GM19467 (cell line): Measurements from ENCODE around the gene DDX6.
"Not testable (repeated sequence)": the region's sequence is repeated elsewhere in the genome, so short reads cannot be mapped to it uniquely, and the experiment has no call there.

ENCODE experiments used
- ATAC-seq: cut with Tn5 transposase; IDR thresholded peaks from one replicate; pipeline ENCODE4 v1.9.1; 2021; ENCODE audit warnings: mild to moderate bottlenecking, moderate library complexity; ENCODE audit not compliant: unreplicated experiment

DDX6 gene

GRCh38 chr11:118791961-118792569 lies 1.1 kb upstream of the DDX6 start:
- no peak for ATAC-seq

GRCh38 chr11:118790357-118791110 lies 430 bp downstream of the DDX6 start:
- ATAC-seq = no peak

- no peak for ATAC-seq
Observed at GRCh38 chr11:118789501-118790356, 1.2 kb downstream of the DDX6 start.

GRCh38 chr11:118786657-118787056 lies 4.3 kb downstream of the DDX6 start:
- ATAC-seq = no peak

DNA sequence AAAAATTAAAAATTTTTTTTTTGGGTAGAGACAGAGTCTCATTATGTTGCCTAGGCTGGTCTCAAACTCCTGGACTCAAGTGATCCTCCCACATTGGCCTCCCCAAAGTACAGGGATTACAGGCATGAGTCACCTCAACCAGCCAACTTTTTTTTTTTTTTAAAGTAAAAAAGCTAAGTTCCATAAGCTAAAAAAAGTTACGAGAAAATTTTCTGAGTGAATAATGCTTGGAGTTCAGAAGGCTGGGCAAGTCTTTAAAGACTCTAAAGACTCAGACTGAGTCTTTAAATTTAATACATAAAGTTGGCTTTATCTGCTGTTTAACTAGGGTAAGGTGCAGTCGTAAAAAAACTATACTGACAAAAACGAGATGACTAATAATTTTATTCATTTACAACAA lies 5.6 kb downstream of the DDX6 start:
- no peak for ATAC-seq

- no peak for ATAC-seq
Observed at GRCh38 chr11:118783724-118784495, 7.1 kb downstream of the DDX6 start.

DNA sequence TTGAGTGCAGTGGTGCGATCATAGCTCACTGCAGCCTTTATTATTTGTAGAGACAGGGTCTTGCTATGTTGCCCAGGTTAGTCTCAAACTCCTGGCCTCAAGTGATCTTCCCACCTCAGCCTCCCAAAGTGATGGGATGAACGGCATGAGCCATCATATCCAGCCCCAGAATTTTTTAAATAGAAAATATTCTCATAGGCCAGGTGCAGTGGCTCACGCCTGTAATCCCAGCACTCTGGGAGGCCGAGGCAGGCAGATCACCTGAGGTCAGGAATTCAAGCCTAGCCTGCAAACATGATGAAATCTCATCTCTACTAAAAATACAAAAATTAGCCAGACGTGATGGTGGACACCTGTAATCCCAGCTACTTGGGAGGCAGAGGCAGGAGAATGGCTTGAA lies 7.6 kb downstream of the DDX6 start:
- not testable (repeated sequence) for ATAC-seq

GRCh38 chr11:118778898-118779297 lies 12.1 kb downstream of the DDX6 start:
- ATAC-seq = no peak

GRCh38 chr11:118774032-118774431 lies 16.9 kb downstream of the DDX6 start:
- ATAC-seq = no peak

GRCh38 chr11:118771547-118772288 lies 19.2 kb downstream of the DDX6 start:
- ATAC-seq = no peak

DNA sequence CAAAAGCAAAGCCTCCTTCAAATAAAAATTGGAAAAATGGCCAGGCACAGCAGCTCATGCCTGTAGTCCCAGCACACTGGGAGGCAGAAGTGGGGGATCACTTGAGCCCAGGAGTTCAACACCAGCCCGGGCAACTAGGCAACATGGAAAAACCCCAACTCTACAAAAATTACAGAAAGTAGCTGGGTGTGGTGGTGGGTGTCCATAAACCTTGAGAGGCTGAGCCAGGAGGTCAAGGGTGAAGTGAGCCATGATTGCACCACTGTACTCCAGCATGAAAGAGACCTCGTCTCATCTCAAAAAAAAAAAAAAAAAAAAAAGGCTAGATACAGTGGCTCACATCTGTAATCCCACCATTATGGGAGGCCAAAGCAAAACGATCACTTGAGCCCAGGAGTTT lies 22.3 kb downstream of the DDX6 start:
- ATAC-seq = no peak

DNA sequence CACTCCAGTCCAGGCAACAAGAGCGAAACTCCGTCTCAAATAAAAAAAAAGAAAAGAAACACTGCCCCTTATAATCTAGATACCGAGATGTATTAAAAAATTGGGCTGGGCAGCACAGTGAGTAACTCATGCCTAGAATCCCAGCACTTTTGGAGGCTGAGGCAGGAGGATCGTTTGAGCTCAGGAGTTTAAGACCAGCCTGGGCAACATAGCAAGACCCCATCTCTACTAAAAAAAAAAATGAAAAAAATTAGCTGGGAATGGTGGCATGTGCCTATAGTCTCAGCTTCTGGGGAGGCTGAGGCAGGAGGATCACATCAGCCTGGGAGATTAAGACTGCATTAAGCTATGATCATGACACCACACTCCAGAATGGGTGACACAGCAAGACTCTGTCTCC lies 24.9 kb downstream of the DDX6 start:
- ATAC-seq = no peak

- ATAC-seq = not testable (repeated sequence)
Observed at GRCh38 chr11:118765095-118765691, 25.8 kb downstream of the DDX6 start.

- ATAC-seq = no peak
Observed at GRCh38 chr11:118763041-118763440, 27.9 kb downstream of the DDX6 start.

GRCh38 chr11:118761981-118762380 lies 29.0 kb downstream of the DDX6 start:
- not testable (repeated sequence) for ATAC-seq

DNA sequence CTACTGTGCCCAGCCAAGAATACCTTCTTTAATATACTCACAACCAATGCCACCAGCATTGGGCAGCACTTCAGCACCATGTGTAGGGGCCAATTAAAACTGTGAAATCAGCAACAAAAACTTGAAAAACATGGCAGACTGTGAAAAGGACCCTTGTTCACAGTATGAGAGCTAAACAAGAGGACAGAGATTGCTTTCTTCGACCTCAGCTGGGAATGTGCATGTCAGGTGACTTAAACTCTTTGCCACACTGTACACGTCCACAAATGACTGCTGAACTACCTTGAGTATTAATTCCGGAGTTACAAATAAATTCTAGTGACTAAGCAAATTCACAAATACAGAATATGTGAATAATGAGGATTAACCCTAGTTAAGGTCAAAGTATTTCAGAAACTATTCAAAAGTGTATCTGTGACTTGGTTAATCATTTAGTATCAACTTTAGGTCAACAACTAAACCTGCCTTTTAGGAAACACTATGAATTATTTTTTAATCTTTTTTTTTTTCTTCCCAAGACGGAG lies 33.0 kb downstream of the DDX6 start:
- ATAC-seq = no peak

DNA sequence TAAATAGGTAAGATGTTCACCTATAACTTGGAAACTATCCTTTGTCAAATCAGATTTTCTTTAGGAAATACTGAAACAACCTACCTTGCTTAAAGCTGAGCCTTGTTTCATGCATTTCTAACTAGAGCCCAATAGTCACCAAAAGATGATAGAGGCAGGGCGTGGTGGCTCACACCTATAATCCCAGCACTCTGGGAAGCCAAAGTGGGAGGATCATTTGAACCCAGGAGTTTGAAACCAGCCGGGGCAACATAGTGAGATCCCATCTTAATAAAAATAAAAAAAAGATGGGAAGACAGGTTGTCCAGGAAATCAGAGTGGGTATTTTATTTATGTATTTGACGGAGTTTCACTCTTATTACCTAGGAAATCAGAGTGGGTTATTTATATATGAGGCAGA lies 38.3 kb downstream of the DDX6 start:
- no peak for ATAC-seq

DNA sequence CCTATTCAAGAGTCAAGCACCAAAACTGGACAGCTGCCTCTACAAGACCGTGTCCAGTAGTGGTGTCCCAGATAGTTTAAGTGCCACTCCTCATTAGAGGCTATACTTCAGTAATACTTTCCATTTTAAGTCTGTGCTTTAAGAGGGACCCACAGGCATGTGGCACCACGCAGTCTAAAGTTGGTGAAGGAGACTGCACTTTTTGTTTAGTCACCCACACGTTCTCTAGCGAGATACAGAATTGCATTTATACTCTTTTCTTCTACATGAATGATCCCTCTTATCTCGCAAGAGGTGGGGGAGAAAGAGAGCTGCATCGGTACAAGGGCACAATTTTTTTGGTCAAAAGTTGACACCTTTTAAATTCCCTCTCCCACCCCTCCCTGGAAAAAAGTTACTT lies 41.5 kb downstream of the DDX6 start:
- no peak for ATAC-seq

DNA sequence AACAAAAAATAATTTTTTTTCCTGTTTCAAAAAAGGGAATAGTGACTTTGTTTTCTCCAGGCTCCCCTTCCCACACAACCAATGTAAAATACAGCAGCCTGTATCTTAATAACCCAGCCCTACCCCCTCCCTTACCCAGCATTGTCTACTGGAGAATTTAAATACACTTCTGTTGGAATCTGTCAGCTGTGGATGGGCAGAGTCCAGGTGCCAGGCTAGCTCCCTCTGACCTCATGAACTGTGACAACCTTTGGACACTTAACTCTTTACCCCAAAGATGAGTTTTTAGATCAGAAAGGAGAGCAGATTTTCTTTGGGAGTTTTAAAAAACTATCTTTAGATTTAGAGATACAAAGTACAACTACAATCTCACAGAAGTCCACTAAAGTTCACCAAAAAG lies 42.9 kb downstream of the DDX6 start:
- ATAC-seq = no peak
